A673 (cell line): ENCODE data around the gene UCKL1. TPM values are rescaled to one million over a fixed set of nuclear protein-coding genes. Genes with fewer than 3 reads are reported as not detected.
A peak's percentile ranks its signal among the peaks of the same experiment; 100 is the strongest.

Experiments
- BruUV-seq: library from RNA; stranded (reverse); fragments of 400-500 nt; replicated peaks from 2 replicates; lab custom pipeline; 2021; lab: Mats Ljungman, UMichigan
- CTCF ChIA-PET: fragments of 300-600 bp; sonication (Branson Sonifier 250); formaldehyde crosslinking; loops from one replicate; lab custom pipeline; 2022; ENCODE audit warnings: antibody characterized with exemption; lab: Charles Lee
- POLR2A ChIA-PET: fragments of 300-600 bp; sonication (Branson Sonifier 250); formaldehyde crosslinking; loops from one replicate; lab custom pipeline; 2022; ENCODE audit warnings: antibody characterized with exemption; ENCODE audit not compliant: low non-redundant PET; lab: Charles Lee
- DNase-seq: peaks from one replicate; pipeline ENCODE4 v3.0.0-alpha.2; 2015; ENCODE audit warnings: low spot score
- H3K27ac ChIP-seq: fragments of 200-600 bp; sonication (generic); 2 replicates; pipeline ENCODE4 v1.5.1; 2016; ENCODE audit warnings: mixed run types, low read depth, mild to moderate bottlenecking, mixed read lengths, antibody characterized with exemption, low read length; ENCODE audit not compliant: poor library complexity, severe bottlenecking
- H3K27me3 ChIP-seq: fragments of 200-600 bp; sonication (generic); replicated peaks from 2 replicates; pipeline ENCODE4 v1.6.1; 2017; ENCODE audit warnings: mixed run types, low read depth, mild to moderate bottlenecking, mixed read lengths, antibody characterized with exemption, low read length; ENCODE audit not compliant: insufficient read depth, poor library complexity
- H3K36me3 ChIP-seq: fragments of 200-600 bp; sonication (generic); 2 replicates; pipeline ENCODE4 v1.6.1; 2016; ENCODE audit warnings: mixed run types, mild to moderate bottlenecking, mixed read lengths, antibody characterized with exemption, low read length; ENCODE audit not compliant: insufficient read depth, poor library complexity, severe bottlenecking
- H3K4me1 ChIP-seq: fragments of 200-600 bp; sonication (generic); 2 replicates; pipeline ENCODE4 v1.6.1; 2017; ENCODE audit warnings: mixed run types, mild to moderate bottlenecking, mixed read lengths, antibody characterized with exemption, low read length; ENCODE audit not compliant: insufficient read depth, poor library complexity, severe bottlenecking
- H3K4me3 ChIP-seq: fragments of 200-600 bp; sonication (generic); 2 replicates; pipeline ENCODE4 v1.5.1; 2016; ENCODE audit warnings: low read depth, mixed run types, mild to moderate bottlenecking, mixed read lengths, low read length; ENCODE audit not compliant: poor library complexity, severe bottlenecking
- H3K9me3 ChIP-seq: fragments of 200-600 bp; sonication (generic); 2 replicates; pipeline ENCODE4 v1.6.1; 2016; ENCODE audit warnings: mixed run types, low read depth, mild to moderate bottlenecking, mixed read lengths, antibody characterized with exemption, low read length; ENCODE audit not compliant: poor library complexity, severe bottlenecking
- CTCF ChIP-seq: fragments of 300-800, 200-600 bp; sonication (generic); conservative IDR thresholded peaks from 2 replicates; pipeline ENCODE4 v1.5.1; 2017; ENCODE audit warnings: low read depth, mild to moderate bottlenecking, antibody characterized with exemption, low read length, moderate library complexity, mixed read lengths
- EZH2 ChIP-seq: fragments of 200-600 bp; sonication (generic); IDR thresholded peaks from 2 replicates; pipeline ENCODE4 v1.6.1; 2017; ENCODE audit warnings: borderline replicate concordance, low read depth, mild to moderate bottlenecking, mixed read lengths, antibody characterized with exemption, low read length; ENCODE audit not compliant: poor library complexity, severe bottlenecking
- intact Hi-C: fragments of 100-400 bp; cut with micrococcal nuclease; formaldehyde crosslinking; loops from one replicate; pipeline ENCODE4 v1.10.0; 2022; ENCODE audit not compliant: unreplicated experiment
- total RNA-seq: library from RNA; stranded (reverse); gene quantifications from 2 replicates; pipeline ENCODE4 v1.2.3, GENCODE V29; 2021

The UCKL1 gene
- total RNA-seq, 1 experiment from 2014 or later = 53.3 TPM

- intact Hi-C loops = no loop called here
- no peaks in the 10 kb centered on the region for H3K9me3 ChIP-seq
- no peaks in the 10 kb centered on the region for H3K4me1 ChIP-seq
- ChIA-PET POLR2A (no interaction called here), CTCF (no interaction called here)
- no peak overlapping the region for H3K4me3 ChIP-seq
- DNase-seq = no peak
- H3K36me3 ChIP-seq = peaks cover 33% of the 10 kb centered on the region
- BruUV-seq = no TSS peak
- no peak for TF ChIP-seq CTCF
- no peak for TF ChIP-seq EZH2
- no peaks in the 10 kb centered on the region for H3K27me3 ChIP-seq
- H3K27ac ChIP-seq = no peak overlapping the region
These were observed 22.6 kb downstream of the UCKL1 start for GRCh38 chr20:63933646-63934045.

- H3K36me3 ChIP-seq = peaks cover 41% of the 10 kb centered on the region
- no peak for TF ChIP-seq EZH2
- no peak for TF ChIP-seq CTCF
- H3K27ac ChIP-seq = no peak overlapping the region
- no peak overlapping the region for H3K4me3 ChIP-seq
- H3K4me1 ChIP-seq = no peaks in the 10 kb centered on the region
- CTCF ChIA-PET = no interaction called here
- POLR2A ChIA-PET = no interaction called here
- intact Hi-C loops = no loop called here
- no peak for DNase-seq
- no TSS peak for BruUV-seq
- H3K27me3 ChIP-seq = no peaks in the 10 kb centered on the region
- H3K9me3 ChIP-seq = no peaks in the 10 kb centered on the region
These were observed 23.5 kb downstream of the UCKL1 start for GRCh38 chr20:63932606-63933160.

GRCh38 chr20:63931735-63932134, 24.5 kb downstream of the UCKL1 start:
- ChIA-PET CTCF (no interaction called here), POLR2A (no interaction called here)
- no peaks in the 10 kb centered on the region for H3K4me1 ChIP-seq
- TSS peak; percentile 5 for BruUV-seq
- DNase-seq = no peak
- no peaks in the 10 kb centered on the region for H3K9me3 ChIP-seq
- no peak overlapping the region for H3K27ac ChIP-seq
- peaks cover 41% of the 10 kb centered on the region for H3K36me3 ChIP-seq
- H3K27me3 ChIP-seq = no peaks in the 10 kb centered on the region
- no peak overlapping the region for H3K4me3 ChIP-seq
- TF ChIP-seq CTCF = no peak
- TF ChIP-seq EZH2 = no peak
- intact Hi-C loops = no loop called here
